ENCODE data around the gene ABI1.

Gene ABI1

DNA sequence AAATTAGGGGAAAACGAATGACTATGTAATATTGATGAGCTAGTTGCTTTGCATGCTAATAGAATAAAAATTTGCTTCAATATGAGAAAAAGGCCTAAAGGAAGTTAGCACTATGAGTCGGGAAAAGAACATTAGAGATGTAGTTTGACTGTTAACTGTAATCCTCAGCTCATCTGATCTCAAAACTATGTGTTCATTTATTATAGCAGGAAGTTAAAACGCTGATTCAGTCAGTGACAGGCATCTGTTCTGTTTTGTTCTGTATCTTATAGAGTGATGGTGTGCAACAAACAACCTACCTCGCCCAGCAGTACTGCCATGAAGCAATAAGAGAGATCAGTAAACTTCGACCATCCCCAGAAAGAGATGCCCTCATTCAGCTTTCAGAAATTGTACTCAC lies 114.7 kb downstream of the ABI1 start:
- no peak for FAIRE-seq

DNA sequence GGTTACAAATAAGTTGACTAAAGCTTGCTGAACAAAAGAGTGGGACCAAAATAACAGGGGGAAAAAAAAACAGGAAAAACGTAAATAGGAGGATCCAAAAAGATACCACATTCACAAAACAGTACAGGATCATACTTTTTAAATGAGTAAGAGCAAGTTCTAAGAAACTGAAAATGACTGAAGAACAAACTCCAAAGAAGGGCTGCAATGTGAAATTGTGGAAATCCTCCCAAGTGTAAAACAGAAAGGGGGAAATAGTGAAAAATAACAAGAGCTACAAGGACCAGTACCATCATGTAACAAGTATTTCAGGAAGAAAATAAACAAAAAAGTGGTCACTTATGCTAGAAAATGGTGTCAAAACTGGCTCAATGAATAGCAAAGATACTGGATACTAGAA lies 116.9 kb downstream of the ABI1 start:
- no peak for FAIRE-seq

- no peak for FAIRE-seq
Measured at GRCh38 chr10:26743091-26743490, 117.7 kb downstream of the ABI1 start.

DNA sequence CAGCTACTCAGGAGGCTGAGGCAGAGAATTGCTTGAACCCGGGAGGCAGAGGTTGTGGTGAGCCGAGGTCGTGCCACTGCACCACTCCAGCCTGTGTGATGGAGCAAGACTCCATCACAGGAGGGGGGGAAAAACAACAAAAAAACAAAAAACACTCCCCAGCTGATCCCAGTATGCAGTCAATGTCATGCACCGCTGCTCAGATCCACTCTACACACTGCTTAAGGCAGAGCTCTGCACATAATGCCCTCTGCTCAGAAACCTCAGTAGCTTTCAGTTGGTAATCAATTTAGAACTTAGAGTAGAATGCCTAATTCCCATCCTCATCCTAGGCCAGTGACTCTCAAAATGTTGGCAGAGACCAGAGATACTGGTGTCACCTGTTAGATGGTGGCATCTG lies 119.4 kb downstream of the ABI1 start:
- FAIRE-seq: no peak

- no peak for FAIRE-seq
Measured at GRCh38 chr10:26739071-26739631, 121.6 kb downstream of the ABI1 start.

DNA sequence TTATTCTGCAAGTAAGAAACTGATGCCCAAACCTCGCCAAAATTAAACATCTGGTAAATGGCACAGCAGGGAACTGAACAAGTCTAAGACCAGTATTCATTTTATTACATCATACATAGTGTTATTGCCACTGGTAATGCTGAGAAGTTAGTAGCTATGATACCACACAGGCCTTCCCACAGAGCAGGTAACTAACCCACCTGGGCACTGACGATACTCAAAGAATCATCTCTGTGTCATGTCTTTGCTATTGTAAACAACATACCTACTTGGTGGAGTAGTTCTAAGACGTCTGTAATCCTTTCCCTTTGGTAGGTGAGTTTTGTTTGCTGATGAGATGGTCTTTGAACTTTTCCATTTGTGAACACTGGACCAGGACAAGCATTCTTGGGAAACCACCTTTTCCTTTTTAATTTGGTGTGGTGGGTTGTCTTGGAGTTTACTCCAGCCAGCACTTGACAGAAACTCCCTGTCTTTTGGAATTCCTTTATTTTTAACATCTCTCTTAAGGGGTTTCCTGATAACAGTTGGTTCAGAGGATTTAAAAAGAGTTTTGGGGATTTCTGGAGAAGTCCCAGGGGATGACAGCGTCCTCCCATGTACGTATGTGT lies 122.4 kb downstream of the ABI1 start:
- no peak for FAIRE-seq

- no peak for FAIRE-seq
Measured at GRCh38 chr10:26737730-26738129, 123.0 kb downstream of the ABI1 start.

DNA sequence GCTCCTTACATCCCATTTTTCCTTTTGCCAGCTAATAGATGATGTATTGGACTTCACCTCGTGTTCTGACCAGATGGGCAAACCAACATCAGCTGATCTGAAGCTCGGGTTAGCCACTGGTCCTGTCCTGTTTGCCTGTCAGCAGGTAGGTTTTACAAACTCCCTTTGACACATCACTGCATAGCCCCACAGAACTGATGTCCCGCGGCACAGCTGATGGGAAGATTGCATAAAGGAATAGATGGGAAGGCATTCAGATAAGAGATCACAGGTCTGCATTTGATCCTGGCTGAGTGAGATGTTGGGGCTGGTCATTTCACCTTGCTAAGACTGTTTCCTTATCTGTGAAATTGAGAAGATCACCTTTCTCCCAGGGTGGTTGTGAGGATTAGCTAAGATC lies 125.3 kb downstream of the ABI1 start:
- FAIRE-seq: no peak

GRCh38 chr10:26733750-26734568 lies 126.8 kb downstream of the ABI1 start:
- no peak for FAIRE-seq

DNA sequence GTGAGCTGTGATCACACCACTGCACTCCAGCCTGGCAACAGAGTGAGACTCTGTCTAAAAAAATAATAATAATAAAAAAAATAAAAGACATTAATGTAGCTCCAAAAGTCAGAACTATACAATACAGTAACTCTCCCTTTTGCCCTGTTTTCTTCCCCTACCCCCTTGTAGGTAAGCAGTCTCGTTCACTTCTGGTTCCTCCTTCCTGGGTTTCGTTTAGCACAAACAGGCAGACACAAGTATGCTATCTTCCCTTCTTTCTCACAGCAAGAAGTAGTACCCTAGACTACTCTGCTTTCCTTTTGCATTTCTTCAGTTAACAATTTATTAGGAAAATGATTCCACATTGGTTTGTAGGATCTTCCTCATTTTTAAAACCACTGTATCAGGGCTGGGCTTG lies 130.2 kb downstream of the ABI1 start:
- no peak for FAIRE-seq

GRCh38 chr10:26729395-26729794 lies 131.4 kb downstream of the ABI1 start:
- no peak for FAIRE-seq

DNA sequence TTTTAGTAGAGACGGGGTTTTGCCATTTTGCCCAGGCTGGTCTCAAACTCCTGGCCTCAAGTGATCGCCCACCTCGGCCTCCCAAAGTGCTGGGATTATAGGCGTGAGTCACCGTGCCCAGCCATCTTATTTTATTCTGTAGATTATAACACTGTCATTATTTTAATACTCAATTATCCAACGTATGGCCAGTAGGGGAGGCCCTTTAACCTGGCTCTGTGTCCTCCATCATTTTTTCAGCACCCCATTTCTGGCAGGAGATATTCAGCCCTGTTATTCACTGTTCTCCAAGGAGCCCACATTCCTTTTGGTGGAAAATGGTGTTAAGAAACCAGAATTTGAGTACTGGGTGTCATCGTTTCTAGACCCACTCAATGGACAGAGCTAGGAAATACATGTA lies 131.8 kb downstream of the ABI1 start:
- no peak for FAIRE-seq

GRCh38 chr10:26727005-26727404 lies 133.8 kb downstream of the ABI1 start:
- FAIRE-seq: no peak

GRCh38 chr10:26725837-26726727 lies 134.7 kb downstream of the ABI1 start:
- peak; percentile 80 for FAIRE-seq

- no peak for FAIRE-seq
Measured at GRCh38 chr10:26723016-26723415, 137.7 kb downstream of the ABI1 start.

GRCh38 chr10:26721561-26721960 lies 139.2 kb downstream of the ABI1 start:
- no peak for FAIRE-seq

DNA sequence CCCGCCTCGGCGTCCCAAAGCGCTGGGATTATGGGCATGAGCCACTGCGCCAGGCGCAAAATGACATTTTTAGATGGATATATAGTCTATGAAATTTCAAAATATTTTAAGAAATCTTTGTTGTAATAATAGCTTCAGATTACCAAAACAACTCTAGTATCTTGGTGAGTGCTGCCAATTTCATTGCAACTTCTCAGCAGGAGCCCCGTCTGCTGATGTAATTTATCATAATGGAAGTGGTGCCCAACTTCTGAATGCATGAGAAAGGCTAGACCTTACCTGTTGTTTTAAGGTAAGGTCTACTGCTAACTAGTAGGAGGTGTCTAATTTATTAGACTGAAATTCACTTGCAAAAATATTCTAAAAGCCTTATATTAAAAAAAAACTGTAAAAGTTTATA lies 143.3 kb downstream of the ABI1 start:
- no peak for FAIRE-seq

DNA sequence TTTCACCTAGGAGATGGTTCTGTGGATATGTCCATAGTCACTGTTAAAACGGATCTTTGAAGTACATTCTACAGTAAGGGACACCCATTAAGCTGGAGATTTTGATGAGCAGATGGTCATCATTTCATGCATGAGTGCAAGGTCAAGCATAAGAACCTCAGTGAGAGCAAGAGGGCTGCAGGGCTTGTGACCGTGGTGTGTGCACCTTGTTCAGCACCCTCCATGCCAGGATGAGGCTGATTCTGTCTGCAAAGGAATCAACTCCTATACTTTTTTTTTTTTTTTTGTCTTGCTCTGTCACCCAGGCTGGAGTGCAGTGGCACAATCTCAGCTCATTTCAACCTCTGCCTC lies 145.6 kb downstream of the ABI1 start:
- FAIRE-seq: no peak

GRCh38 chr10:26714415-26715136 lies 146.2 kb downstream of the ABI1 start:
- no peak for FAIRE-seq

- FAIRE-seq: no peak
Measured at GRCh38 chr10:26711324-26711723, 149.4 kb downstream of the ABI1 start.

DNA sequence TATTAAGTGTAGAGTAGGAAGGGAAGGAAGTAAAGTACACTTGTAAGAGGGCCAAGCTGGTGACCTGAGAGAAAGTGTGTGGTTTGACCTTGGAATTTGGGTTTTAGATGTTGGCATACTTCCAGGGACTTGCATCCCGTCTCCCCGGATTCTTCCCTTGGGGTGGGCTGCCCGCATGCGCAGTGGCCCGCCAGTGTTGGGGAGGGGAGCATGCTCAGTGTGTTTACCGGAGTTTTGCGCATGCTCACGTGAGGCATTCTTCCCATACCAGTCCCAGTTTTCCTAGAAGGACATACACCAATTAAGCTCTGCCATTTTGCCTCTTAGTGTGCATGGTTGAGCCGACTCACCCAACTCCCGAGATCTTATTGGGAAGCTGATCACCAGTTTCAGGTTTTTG lies 153.8 kb downstream of the ABI1 start:
- FAIRE-seq: no peak

DNA sequence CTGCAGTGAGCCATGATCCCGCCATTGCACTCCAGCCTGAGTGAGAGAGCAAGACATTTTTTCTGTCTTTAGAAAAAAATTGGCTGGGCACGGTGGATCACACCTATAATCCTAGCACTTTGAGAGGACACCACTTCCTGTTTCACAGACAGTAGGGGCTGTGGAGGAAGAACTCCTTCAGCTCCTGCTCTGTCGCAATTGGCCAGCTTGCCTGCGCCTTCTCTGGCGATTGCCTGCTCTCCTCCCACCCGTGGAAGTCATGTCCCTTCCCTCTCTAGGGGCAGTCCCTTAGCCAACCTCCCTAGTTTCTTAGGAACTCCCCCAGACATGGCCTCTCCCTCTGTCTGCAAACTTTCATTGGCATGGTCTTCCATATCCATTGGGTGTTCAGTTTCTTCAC lies 154.6 kb downstream of the ABI1 start:
- no peak for FAIRE-seq

DNA sequence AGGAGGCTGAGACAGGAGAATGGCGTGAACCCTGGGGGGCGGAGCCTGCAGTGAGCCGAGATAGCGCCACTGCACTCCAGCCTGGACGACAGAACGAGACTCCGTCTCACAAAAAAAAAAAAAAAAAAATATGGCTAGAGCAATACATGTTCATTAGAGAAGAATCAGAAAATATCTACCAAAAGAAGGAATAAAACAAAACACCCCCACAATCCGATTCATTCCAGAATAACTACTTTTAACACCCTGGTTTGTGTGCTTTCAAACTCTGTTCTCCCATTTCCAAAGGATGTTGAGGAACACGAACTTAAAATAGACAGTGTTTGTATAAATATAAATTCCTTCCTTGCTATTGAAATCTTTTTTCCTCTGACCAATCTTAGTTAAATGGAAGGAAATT lies 156.8 kb downstream of the ABI1 start:
- FAIRE-seq: no peak
